HG03520 (cell line): Measurements from ENCODE around the gene MIB2.

Experiments used
- ATAC-seq: cut with Tn5 transposase; IDR thresholded peaks from one replicate; pipeline ENCODE4 v1.9.1; 2021; ENCODE audit warnings: mild to moderate bottlenecking, moderate library complexity; ENCODE audit not compliant: unreplicated experiment

MIB2 gene

GRCh38 chr1:1598051-1598719 is 17.1 kb upstream of the MIB2 start:
- ATAC-seq = no peak

- no peak for ATAC-seq
These were observed 16.6 kb upstream of the MIB2 start for GRCh38 chr1:1598720-1599029.

- no peak for ATAC-seq
These were observed 16.0 kb upstream of the MIB2 start for GRCh38 chr1:1599030-1599934.

GRCh38 chr1:1599935-1600860 is 15.1 kb upstream of the MIB2 start, which contains the start of gene FNDC10:
FNDC10 (minus strand) TSS chr1:1600135; CDS start chr1:1600015, 120 bp downstream.
- ATAC-seq = no peak

- no peak for ATAC-seq
These were observed 14.3 kb upstream of the MIB2 start for GRCh38 chr1:1600861-1601563.

GRCh38 chr1:1601564-1602303 is 13.6 kb upstream of the MIB2 start:
- ATAC-seq = no peak

GRCh38 chr1:1602304-1602967 is 12.9 kb upstream of the MIB2 start:
- no peak for ATAC-seq

- no peak for ATAC-seq
These were observed 12.3 kb upstream of the MIB2 start for GRCh38 chr1:1602968-1603506.

GRCh38 chr1:1603671-1604373 is 11.5 kb upstream of the MIB2 start:
- ATAC-seq = no peak

GRCh38 chr1:1604374-1605033 is 10.8 kb upstream of the MIB2 start:
- no peak for ATAC-seq

- ATAC-seq = no peak
These were observed 10.2 kb upstream of the MIB2 start for GRCh38 chr1:1605034-1605591.

- ATAC-seq = no peak
These were observed 9.6 kb upstream of the MIB2 start for GRCh38 chr1:1605724-1606123.

- no peak for ATAC-seq
These were observed 9.1 kb upstream of the MIB2 start for GRCh38 chr1:1606232-1606631.

GRCh38 chr1:1609822-1610485 is 5.3 kb upstream of the MIB2 start:
- no peak for ATAC-seq

- ATAC-seq = no peak
These were observed 4.5 kb upstream of the MIB2 start for GRCh38 chr1:1610796-1611195.

- ATAC-seq = no peak
These were observed 3.2 kb upstream of the MIB2 start for GRCh38 chr1:1612104-1612400.

- no peak for ATAC-seq
These were observed 1.7 kb upstream of the MIB2 start for GRCh38 chr1:1613509-1614082.
